IMR-90 (cell line): ENCODE data around the gene PHIP.

Experiments used
- CTCF ChIP-seq: conservative IDR thresholded peaks from 2 replicates; pipeline ENCODE4 v1.5.1; 2012; ENCODE audit warnings: mild to moderate bottlenecking, low read depth, low read length, improper control_type of control experiment
- NFE2L2 ChIP-seq: fragments of 150-350 bp; IDR thresholded peaks from 2 replicates; pipeline ENCODE4 v1.6.1; 2016; ENCODE audit warnings: low read depth, mild to moderate bottlenecking, low read length
- POLR2A ChIP-seq: IDR thresholded peaks from 2 replicates; pipeline ENCODE4 v1.6.1; 2012; ENCODE audit warnings: mild to moderate bottlenecking, low read depth, low read length
- RFX5 ChIP-seq: IDR thresholded peaks from 2 replicates; pipeline ENCODE4 v1.8.0; 2012; ENCODE audit warnings: low read depth, mild to moderate bottlenecking, low read length, moderate library complexity
- USF2 ChIP-seq: fragments of 150-350 bp; IDR thresholded peaks from 2 replicates; pipeline ENCODE4 v1.6.1; 2017; ENCODE audit warnings: mild to moderate bottlenecking, antibody characterized with exemption, low read length, low read depth

DNA sequence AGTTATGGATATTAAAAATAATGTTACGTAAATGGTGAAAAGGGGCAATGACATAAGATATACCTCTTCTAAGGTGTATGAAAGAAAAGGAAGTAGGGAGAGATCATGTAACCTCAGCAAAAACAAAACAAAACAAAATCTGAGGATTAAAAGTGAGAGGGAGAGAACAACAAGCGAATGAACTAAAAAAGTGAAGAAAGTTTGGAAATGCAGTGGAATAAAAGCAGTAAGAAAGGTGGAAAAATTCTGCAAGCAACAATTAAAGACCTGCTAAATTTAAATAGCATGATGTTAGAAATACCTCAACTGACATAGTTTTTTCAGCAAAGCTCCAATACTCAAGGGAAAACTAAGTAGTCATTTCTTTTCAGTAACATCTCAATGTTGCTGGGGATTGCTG, 48.0 kb downstream of the PHIP start:
- no peak for TF ChIP-seq POLR2A
- TF ChIP-seq CTCF, result no peak
- TF ChIP-seq RFX5, result no peak
- TF ChIP-seq USF2, result no peak
- no peak for TF ChIP-seq NFE2L2
